ENCODE results near the gene CLCN7. TPM values are rescaled to one million over a fixed set of nuclear protein-coding genes. Genes with fewer than 3 reads are reported as not detected.

The CLCN7 gene
- total RNA-seq, 1 experiment from 2014 or later: 70.0 TPM

- Histone ChIP-seq H4K91ac (ENCODE audit: insufficient read length, low read depth, low read length) (no peak overlapping the region), H3K56ac (ENCODE audit: insufficient read length, low read depth, low read length) (no peak overlapping the region), H2BK12ac (ENCODE audit: insufficient read length, low read depth, low read length) (no peak overlapping the region), H2AFZ (ENCODE audit: low read length) (no peak overlapping the region), H3T11ph (ENCODE audit: low read length) (no peak overlapping the region), H3K79me1 (ENCODE audit: insufficient read depth, low read depth, low read length, poor library complexity, severe bottlenecking) (no peaks in the 10 kb centered on the region), H3K9me3 (ENCODE audit: control insufficient read depth, low read depth, low read length) (no peaks in the 10 kb centered on the region), H2BK15ac (ENCODE audit: low read depth, low read length) (no peak overlapping the region), H4K8ac (replicated peaks; ENCODE audit: insufficient read length, low read depth, low read length) (no peak overlapping the region), H3K27me3 (ENCODE audit: insufficient read depth, low read length) (no peaks in the 10 kb centered on the region), H3K23me2 (ENCODE audit: insufficient read length, low read depth, low read length, poor library complexity, severe bottlenecking) (peaks cover 3% of the 10 kb centered on the region), H2BK5ac (ENCODE audit: insufficient read length, low read length) (no peak overlapping the region), H4K20me1 (ENCODE audit: control insufficient read depth, insufficient read depth, insufficient read length) (no peaks in the 10 kb centered on the region), H3K18ac (ENCODE audit: insufficient read length, low read depth, low read length) (no peak overlapping the region), H2AK5ac (ENCODE audit: insufficient read length, low read length) (no peak overlapping the region), H3K9ac (ENCODE audit: extremely low read depth, insufficient read length, low read length) (no peak overlapping the region), H3K4me2 (ENCODE audit: insufficient read depth, insufficient read length, low read length) (no peak overlapping the region), H3K4me1 (ENCODE audit: insufficient read depth, low read length) (no peaks in the 10 kb centered on the region; the same call in 1 of the 2 replicates), H3K27ac (ENCODE audit: insufficient read length, low read depth, low read length) (no peak overlapping the region), H3K79me2 (ENCODE audit: insufficient read depth, low read length) (no peaks in the 10 kb centered on the region; the same call in 1 of the 2 replicates), H3K23ac (ENCODE audit: insufficient read length, low read depth, low read length) (no peak overlapping the region), H3K4ac (ENCODE audit: low read depth, low read length) (no peak overlapping the region), H4K5ac (ENCODE audit: insufficient read length, low read depth, low read length) (no peak overlapping the region), H2BK120ac (ENCODE audit: low read depth, low read length, poor library complexity, severe bottlenecking) (no peak overlapping the region), H3K14ac (ENCODE audit: insufficient read depth, low read length) (no peak overlapping the region), H2BK20ac (ENCODE audit: low read depth, low read length, poor library complexity, severe bottlenecking) (no peak overlapping the region)
- Mint-ChIP-seq H3K9me3 (no peaks in the 10 kb centered on the region), H3K27me3 (ENCODE audit: low read depth) (no peaks in the 10 kb centered on the region; the same call in none of the 2 replicates), H3K4me1 (peaks cover 4 to 12% of the 10 kb centered on the region in 2 experiments), H3K4me3 (peak overlapping the region; percentile 44 to 87; a peak in 3 of 5 replicates), H3K36me3 (ENCODE audit: insufficient read depth in 1 of 3, low read depth in 3 of 3) (peaks cover 7 to 40% (median 37%) of the 10 kb centered on the region in 3 experiments; a peak in 6 of 7 replicates), H3K27ac (no peak overlapping the region)
- TF ChIP-seq CTCF (conservative IDR thresholded peaks at IDR 0.05): no peak
- no CpG with 5 or more reads among the region's 39 CpGs for WGBS (ENCODE audit: extremely low coverage, insufficient read length, low lambda C conversion rate)
- DNase-seq: no peak
Observed at GRCh38 chr16:1495211-1495888, 20.5 kb upstream of the CLCN7 start.
